ENCODE data around the gene C11orf97. TPM values are rescaled to one million over a fixed set of nuclear protein-coding genes. Genes with fewer than 3 reads are reported as not detected.

C11orf97 gene
- total and polyA plus RNA-seq, 9 of the 15 experiments (the other 6 are each of a cell fraction or from before 2014, with no cell fraction given): not detected

DNA sequence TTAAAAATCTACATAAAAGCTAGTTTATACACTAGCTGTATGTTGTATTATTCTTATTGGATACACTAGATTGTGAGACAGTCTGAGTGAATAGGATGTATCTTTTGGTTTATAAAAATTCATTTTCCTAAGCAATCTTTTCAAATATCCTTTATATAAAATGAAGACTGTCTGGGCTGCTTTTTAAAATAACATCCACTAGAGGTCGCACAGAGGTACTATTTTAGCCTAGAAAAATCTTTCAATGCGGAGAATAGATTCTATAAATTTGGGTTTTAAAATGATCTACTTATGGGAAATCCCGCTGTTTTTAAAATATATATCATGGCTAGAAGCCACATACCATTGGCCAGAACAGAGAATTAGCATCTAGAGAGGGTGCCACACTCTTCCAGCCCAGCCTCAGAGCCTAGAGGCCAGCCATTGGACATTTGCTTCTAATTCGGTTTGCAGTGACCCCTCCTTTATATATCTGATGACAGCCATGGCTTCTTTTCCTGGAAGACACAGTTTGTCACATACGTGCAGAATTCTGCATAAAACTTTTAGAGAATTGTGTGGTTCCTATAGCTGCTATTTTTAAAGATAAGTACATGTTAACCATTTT, 7.3 kb downstream of the C11orf97 start (continued):
- no peak for TF ChIP-seq PATZ1 (CRISPR knock-in tag; IDR thresholded peaks at IDR 0.05; ENCODE audit: borderline replicate concordance)

- no peak overlapping the region for H3K9ac ChIP-seq (ENCODE audit: insufficient read depth in 1 of 2, low read depth in 2 of 2, low read length in 2 of 2)
- H4K20me1 ChIP-seq (replicated peaks; ENCODE audit: control insufficient read depth, insufficient read depth, low read length): no peaks in the 10 kb centered on the region
- BruUV-seq (replicated peaks): no TSS peak
- H3K4me2 ChIP-seq (ENCODE audit: insufficient read depth, low read length): no peak overlapping the region; the same call in 1 of the 2 replicates
- H2AFZ ChIP-seq (ENCODE audit: low read depth, low read length): peak overlapping the region; percentile 46; the same call in 1 of the 2 replicates
- H3K36me3 ChIP-seq (ENCODE audit: control insufficient read depth, insufficient read depth, low read length): no peaks in the 10 kb centered on the region
- DNase-seq (ENCODE audit: extremely low read depth in 1 of 4, low spot score in 3 of 4) (peak in 3 of 4 experiments; percentile 13 to 45 (median 20)), FAIRE-seq (peak; percentile 78), ATAC-seq (peak; percentile 96)
- ChIA-PET CTCF (ENCODE audit: low intra/inter-chr PET ratio) (interaction anchor here (0.6 kb wide), 1 partner anchor 78 kb away, joined by 3 read pairs; no protein-coding TSS in a partner anchor), POLR2A (interaction anchor here (0.5 to 0.8 kb wide), 2 partner anchors 78 to 351 kb away, joined by 3 read pairs; no protein-coding TSS in a partner anchor)
- H3K79me2 ChIP-seq (ENCODE audit: control insufficient read depth, insufficient read depth, low read length): no peaks in the 10 kb centered on the region
- 6% methylated on average over 5 of the region's 5 CpGs for WGBS (ENCODE audit: insufficient coverage, low coverage, missing lambda C conversion rate)
- H3K27me3 ChIP-seq (ENCODE audit: control insufficient read depth in 2 of 2, insufficient read depth in 2 of 2, low read length in 2 of 2): no peaks in the 10 kb centered on the region; a peak in 1 of 5 replicates
- in situ Hi-C loops (cut with MboI): loop anchor here (5.0 kb wide), 1 partner anchor 81 kb away; no protein-coding TSS in a partner anchor
- intact Hi-C loops (cut with micrococcal nuclease): loop anchor here (10.0 kb wide), 2 partner anchors 243 to 373 kb away; partner anchors contain the start of gene AMOTL1
- H3K9me3 ChIP-seq (replicated peaks; ENCODE audit: control insufficient read depth, insufficient read depth, low read depth, low read length): no peaks in the 10 kb centered on the region
- no peaks in the 10 kb centered on the region for H3K4me1 ChIP-seq (replicated peaks in 1 of 2; ENCODE audit: control insufficient read depth in 2 of 2, insufficient read depth in 2 of 2, low read length in 2 of 2)
- H3K4me3 ChIP-seq: no peak overlapping the region
- no peak overlapping the region for H3K27ac ChIP-seq (ENCODE audit: extremely low read depth, low read depth, low read length)
- no peaks in the 10 kb centered on the region for H3K9me1 ChIP-seq (ENCODE audit: control insufficient read depth, insufficient read depth, low read length)
- TF ChIP-seq JUNB (CRISPR knock-in tag; conservative IDR thresholded peaks at IDR 0.05) (no peak), ZFP36 (IDR thresholded peaks at IDR 0.05; ENCODE audit: low read depth, low read length, partially characterized antibody) (no peak), PML (IDR thresholded peaks at IDR 0.05; ENCODE audit: low read length) (no peak), LCOR (CRISPR knock-in tag; IDR thresholded peaks at IDR 0.05) (no peak), POLR2H (tag; IDR thresholded peaks at IDR 0.05; ENCODE audit: low read depth) (no peak), ATF1 (CRISPR knock-in tag; IDR thresholded peaks at IDR 0.05) (no peak), ATF1 (tag; IDR thresholded peaks at IDR 0.05) (0 out of 2 replicates have a peak, but pooled peaks have one; percentile 18), UBTF (IDR thresholded peaks at IDR 0.05; ENCODE audit: borderline replicate concordance in 1 of 2, low read depth in 2 of 2, low read length in 2 of 2) (no peak), MTA1 (IDR thresholded peaks at IDR 0.05; ENCODE audit: borderline replicate concordance) (no peak), GATAD2B (IDR thresholded peaks at IDR 0.05; ENCODE audit: borderline replicate concordance) (no peak), RAD21 (CRISPR knock-in tag; conservative IDR thresholded peaks at IDR 0.05 in 1 of 2, IDR thresholded peaks at IDR 0.05 in 1 of 2) (peak; percentile 59 to 71), NFIX (CRISPR knock-in tag; IDR thresholded peaks at IDR 0.05; ENCODE audit: low read depth) (no peak), TAF7 (tag; IDR thresholded peaks at IDR 0.05) (no peak)
- TF ChIP-seq, protein P1, sequence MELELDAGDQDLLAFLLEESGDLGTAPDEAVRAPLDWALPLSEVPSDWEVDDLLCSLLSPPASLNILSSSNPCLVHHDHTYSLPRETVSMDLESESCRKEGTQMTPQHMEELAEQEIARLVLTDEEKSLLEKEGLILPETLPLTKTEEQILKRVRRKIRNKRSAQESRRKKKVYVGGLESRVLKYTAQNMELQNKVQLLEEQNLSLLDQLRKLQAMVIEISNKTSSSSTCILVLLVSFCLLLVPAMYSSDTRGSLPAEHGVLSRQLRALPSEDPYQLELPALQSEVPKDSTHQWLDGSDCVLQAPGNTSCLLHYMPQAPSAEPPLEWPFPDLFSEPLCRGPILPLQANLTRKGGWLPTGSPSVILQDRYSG (tag; conservative IDR thresholded peaks at IDR 0.05; ENCODE audit: low read depth): no peak
Measured at GRCh38 chr11:94521684-94522083, 9.4 kb downstream of the C11orf97 start.
